HPDE6-E6E7 (cell line): Measurements from ENCODE around the gene APOBEC3A.
"Not testable (repeated sequence)": the region's sequence is repeated elsewhere in the genome, so short reads cannot be mapped to it uniquely, and the experiment has no call there.

Experiments used
- DNase-seq: peaks from one replicate; pipeline ENCODE4 v3.0.0; 2011; ENCODE audit warnings: missing footprints; ENCODE audit errors: extremely low spot score

APOBEC3A gene

DNA sequence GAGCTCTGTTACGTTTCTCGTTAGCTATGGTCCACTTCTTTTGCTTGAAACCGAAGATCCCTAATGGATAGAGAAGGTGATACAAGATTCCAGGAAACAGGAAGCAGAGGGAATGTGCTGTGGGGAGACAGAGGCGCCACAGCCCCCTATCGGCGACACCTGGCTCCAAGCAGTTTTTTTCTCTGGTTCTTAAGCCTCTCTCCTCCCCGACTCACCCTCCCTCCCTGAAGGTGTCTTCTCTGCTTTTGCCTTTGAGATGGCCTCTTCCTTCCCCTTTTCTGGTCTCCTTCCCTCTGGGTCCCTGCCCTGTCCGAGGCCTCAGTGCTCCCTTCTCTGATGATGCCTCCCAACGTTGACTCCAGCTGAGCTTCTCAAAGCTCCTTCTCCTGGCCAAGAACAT lies 14.2 kb upstream of the APOBEC3A start:
- no peak for DNase-seq

DNA sequence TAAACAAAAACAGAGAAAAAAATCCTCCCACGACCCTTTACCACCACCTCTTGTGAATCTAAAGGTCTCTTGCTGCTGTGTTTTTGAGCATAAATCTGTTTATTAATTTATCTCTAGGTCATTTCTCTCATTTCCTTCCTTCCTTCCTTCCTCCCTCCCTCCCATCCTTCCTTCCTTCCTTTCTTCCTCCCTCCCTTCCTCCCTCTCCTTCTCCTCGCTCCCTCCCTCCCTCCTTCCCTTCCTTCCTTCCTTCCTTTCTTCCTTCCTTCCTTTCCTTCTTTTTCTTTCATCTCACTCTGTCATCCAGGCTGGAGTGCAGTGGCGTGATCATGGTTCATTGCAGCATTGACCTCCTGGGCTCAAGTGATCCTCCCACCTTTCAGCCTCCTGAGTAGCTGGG lies 13.5 kb upstream of the APOBEC3A start:
- DNase-seq, result no peak

DNA sequence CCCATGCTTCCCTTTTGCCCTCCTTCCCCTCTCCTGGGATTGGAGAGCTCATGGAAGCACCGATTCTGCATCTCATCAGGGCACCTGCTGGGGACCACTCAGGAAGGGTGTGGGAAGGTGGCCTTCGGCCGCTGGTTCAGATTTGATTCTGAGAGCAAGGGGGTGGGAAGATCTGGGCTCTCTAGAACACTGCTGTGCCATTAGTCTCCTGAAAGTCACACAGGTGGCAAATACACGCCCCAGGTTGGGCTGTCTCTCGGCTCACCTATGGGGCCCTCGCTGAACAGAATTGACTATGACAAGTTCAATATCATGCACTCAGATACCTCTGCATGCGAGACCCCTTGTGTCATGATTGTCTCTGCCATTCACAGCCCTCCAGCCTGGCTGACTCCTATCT lies 12.8 kb upstream of the APOBEC3A start:
- no peak for DNase-seq

DNA sequence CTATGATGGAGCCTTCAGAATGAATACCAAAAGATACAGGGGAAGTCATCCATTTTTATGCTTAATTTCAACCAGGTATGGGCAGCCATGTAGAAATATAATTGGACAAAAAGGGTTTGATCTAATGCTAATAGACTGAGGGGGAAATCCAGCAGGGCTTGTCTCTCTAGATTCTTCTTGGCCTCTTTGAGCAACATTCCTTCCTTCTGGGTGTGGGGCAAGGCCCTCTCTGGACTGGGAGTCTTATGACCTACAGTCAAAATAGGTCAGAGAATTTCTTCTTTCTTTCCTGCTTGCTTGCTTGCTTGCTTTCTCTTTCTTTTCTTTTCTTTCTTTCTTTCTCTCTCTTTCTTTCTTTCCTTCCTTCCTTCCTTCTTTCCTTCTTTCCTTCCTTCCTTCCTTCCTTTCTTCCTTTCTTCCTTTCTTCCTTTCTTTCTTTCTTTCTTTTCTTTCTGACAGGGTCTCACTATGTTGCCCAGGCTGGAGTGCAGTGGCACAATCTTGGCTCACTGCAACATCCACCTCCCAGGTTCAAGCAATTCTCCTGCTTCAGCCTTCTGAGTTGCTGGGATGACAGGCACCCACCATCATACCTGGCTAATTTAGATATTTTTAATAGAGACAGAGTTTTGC lies 11.6 kb upstream of the APOBEC3A start:
- not testable (repeated sequence) for DNase-seq

DNA sequence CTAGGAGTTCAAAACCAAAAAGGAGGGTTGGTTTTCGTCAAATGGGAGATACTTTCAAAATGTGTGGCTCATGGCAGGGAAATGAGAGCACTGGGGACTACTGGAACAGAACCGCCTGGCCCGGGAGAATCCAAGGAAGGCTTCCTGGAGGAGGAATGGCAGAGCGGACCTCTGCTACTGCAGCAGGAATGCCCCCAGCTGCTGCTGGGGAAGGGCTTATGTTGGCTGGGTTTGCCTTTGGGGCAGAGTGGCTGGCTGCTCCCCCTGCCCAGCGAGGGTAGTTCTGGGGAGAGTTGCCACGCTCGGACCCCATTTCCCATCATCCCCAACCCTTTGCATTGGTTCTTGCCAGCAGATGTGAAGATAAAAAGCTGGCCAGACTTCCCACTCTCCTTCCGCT lies 10.6 kb upstream of the APOBEC3A start:
- no peak for DNase-seq

DNA sequence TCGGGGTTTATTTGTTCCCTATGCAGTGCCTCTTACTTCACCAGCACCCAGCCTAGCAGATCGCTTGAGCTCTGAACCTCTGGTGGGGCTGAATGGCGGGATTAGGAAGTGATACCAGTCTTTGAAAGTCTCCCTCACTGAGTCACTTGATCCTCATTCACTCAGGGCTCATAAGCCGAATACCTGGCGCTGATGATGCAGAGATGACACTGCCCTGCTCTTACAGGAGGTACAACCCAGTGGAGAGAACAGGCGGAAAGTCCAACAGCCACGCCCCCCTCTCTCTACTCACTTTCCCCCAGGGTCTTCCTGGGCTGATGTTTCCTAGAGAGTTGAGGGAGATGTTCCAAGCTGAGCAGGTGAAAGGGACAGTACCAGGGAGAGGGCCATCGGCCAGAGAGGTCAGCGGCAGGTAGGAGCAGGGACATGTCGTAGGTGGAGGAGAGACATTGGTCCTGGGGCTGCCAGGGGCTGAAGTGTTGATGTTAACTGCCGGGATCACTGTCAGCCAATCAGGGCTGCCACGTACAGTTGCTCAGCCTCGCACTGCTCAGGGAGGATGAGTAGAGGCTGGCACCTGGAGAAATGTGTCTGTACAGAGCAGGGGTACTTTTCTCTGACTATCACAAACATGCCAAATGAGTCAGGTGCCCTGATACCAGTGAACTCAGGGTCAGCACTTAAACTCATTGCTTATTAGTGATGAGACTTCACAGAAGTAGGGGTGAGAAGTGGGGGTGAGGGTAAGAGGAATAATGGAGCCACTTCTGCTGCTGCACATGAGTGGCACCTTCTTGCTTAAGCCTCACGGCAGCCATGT lies 9.9 kb upstream of the APOBEC3A start:
- no peak for DNase-seq

DNA sequence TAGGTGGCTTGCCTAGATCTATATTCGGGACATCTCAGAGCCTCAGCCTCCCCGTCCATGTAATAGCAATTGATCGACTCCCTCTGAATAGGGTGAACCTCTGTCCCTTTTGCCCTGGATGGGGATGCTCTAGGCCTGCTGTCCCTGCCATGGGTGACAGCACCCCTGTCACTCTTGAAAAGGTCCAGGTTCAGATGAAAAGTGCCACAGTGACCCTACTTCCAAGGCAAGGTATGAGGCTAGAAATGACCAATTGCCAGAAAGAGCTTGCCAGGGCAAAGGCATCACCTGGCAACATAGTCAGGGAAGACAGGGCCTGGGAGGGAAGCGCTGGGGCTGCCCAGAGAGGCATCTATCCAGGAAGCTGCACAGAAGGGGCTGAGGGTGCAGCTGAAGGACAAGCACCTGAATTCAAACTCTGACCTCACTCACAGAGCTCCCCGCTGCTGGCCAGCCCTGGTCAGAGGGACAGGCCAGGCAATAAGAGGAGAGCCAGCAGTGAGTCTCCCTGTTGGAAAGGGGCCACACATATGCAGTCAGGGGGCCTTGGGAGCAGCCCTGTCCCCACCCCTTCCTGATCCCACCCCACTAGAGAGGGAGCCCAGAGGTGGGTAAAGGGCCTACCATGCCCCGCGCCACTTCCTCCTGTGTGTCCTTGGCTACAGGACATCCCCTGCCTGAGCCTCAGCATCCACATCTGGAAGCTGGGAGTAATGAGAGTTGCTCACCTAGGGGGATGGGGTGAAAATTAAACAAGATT lies 9.0 kb upstream of the APOBEC3A start:
- no peak for DNase-seq

DNA sequence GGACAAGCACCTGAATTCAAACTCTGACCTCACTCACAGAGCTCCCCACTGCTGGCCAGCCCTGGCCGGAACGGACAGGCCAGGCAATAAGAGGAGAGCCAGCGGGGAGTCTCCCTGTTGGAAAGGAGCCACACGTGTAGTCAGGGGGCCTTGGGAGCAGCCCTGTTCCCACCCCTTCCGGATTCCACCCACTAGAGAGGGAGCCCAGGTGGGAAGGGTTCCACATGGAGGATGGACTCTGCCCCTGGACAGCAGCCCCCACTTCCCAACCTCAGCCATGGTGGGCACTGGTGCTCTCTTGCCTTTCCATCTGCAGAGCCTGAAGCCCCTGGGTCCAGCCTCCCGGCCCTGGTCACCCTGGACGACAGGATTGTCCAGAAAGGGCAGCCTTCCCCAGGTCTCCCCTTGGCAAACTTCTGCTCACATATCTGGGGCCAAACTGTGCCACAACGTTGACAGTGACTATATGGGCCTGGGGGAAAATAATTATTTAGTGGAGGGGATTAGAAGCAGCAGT lies 7.5 kb upstream of the APOBEC3A start:
- no peak for DNase-seq

DNA sequence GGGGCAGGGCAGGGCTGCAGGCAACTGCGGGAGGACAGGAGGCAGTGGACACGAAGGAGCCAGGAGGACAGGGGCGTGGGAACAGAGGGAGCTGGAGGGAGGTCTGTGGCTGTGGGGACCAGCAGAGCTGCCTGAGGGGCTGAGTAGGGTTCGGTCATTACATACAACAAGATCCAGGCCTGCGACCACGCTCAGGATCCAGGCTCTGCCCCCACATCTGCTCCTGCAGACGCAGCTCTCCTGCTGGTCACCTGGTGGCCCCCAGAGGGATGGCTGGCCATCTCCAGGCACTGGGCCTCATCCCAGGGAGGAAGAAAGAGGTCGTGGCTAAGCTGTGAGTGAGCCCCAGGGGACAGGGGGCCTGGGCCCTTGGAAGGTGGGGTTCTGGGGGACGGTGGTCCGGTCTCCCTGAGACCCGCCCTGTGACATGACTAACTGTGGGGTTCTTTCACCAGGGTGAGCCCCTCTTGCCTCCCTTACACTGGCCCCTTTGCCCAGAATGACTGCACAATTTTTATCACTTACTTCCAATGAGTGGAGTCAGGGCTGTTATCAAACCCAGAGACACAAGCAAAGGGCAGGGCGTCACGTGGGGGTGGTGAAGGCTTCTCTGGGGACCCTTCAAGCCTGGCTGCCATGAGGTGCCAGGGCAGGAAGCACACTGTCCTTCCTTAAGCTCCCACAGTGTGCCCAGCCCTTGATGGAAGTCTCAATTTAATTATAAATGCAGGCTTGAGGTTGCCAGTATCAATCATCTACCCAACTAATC lies 6.7 kb upstream of the APOBEC3A start:
- no peak for DNase-seq

DNA sequence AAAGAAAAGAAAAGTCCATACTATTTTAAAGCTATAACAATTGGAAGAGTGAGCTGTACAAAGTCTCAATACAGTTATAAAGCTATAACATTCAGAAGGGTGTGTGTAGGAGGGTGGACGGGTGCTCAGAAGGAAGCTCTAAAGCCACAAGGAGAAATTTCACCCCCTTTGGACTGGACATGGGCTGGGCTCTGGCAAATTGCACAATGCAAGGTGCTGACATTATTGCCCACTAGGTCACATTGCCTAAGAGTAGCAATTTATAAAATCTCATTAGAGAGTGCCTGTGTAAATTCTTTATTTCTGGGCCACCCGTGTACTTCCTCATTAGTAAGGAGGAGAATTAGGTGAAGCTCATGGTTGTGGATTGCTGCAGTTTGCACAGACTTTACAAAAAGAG lies 5.7 kb upstream of the APOBEC3A start:
- no peak for DNase-seq

DNA sequence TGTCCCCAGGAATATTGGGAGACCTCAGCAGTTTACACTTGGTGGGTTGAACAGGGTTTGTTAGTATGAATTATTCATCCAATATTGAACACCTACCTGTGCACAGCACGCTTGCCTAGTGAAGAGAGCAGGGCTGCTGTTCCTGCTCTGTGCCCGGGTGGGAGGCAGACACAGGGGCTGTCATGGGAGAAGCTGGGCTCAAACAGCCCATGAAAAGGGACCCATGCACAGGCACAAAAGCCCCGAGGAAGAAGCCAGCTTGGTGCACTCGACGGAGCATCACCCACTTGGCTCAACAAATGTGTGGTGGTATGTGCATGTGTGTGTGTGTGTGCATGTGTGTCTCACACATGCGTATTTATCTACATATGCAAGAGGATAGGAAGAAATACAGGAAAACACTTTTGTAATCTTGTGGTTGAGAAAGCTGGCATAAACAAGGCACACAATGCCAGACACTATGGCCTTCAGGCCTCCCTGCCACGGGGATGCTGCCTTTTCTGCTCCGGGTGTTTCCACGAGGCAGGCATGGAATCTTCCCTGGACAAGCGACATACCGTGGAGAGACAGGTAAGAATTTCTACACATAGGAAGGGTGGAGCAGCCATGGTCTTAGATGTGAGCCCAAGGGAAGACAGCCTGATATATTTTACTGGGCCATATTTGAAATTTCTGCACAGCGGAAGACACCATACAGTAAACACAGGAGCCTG lies 5.0 kb upstream of the APOBEC3A start:
- no peak for DNase-seq

DNA sequence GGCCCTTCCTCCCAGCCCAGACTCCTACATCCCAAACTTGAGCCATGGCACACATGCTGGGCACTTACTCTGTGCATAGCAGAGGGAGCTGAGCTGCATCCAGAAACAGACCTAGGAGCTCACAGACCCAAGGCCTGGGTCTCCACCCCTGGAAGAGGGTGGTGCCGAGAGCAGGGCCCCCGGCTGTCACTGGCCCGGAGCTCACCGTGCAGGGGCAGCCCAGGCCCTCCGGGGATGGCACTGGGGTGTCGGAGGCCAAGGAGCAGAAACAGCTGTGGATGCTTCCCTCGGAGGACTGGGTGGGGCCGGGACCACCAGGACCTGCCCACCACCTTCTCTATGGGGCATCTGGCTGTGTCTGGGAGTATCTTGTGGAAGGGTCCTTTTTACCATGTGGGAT lies 4.3 kb upstream of the APOBEC3A start:
- DNase-seq, result no peak

DNA sequence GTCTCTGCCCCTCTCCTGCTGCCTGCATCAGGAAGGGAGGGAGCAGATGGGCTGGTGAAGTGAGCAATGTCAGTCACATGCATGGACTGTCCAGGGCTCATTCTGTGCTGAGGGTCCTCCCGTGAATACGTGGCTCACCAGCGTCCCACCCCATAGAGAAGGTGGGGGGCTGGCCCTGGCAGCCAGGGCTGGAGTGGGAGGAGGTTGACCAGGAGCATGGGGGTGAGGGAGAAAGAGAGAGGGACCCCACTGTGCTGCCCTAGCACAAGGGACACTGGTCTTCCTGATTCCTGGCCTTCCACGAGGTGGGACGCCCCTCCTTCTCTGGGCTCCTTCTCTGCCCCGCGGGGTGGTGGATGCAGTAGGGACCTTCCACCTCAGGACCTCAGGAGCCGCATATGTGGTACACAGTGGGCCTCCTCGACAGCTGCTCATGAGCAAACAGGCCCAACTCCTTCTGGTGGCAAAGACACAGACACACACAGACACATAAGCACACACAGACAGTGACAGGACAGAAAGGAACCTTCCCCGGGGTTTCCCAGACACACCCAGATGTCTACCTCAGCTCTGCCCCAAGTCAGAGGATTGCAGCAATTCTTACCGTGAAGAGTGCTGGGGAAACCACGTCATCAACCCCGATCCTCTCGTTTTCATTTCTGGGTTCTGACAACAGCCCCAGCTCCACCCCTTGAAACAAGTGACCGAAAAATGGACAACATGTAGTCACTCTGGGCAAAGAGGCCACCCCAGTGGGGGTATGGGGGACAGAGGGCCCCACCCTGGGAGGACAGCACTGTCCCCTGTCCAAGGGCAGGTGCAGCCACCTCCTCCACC lies 3.6 kb upstream of the APOBEC3A start:
- DNase-seq, result peak; percentile 68

DNA sequence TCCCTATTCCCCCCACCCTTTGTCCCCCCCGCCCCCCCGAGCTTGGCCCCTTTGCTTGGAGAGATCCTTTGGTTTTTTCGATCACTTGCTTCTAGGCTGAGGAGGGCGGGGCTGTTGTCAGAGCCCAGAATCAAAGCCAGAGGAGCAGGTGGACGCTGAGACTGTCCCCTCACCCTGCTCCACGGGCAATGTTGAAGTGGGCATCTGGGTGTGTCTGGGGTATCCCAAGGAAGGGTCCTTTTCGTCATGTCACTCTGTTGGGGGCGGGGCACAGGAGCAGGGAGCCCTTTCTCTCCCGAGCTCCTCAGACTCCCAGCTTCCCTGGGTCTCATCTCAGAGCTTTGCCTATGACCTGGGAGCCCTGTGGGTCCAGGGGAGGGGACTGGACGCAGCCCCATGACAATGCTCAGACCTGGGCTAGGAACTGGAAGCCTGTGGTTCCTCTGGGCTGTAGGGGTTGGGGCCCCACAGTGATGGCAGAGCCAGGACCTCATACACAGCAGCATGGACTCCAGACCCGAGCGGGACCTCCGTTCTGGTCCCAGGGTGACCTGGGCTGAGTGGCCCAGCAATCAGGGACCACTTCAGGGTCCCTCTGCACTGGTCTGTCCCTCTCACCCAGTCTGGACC lies 2.9 kb upstream of the APOBEC3A start:
- DNase-seq, result no peak

DNA sequence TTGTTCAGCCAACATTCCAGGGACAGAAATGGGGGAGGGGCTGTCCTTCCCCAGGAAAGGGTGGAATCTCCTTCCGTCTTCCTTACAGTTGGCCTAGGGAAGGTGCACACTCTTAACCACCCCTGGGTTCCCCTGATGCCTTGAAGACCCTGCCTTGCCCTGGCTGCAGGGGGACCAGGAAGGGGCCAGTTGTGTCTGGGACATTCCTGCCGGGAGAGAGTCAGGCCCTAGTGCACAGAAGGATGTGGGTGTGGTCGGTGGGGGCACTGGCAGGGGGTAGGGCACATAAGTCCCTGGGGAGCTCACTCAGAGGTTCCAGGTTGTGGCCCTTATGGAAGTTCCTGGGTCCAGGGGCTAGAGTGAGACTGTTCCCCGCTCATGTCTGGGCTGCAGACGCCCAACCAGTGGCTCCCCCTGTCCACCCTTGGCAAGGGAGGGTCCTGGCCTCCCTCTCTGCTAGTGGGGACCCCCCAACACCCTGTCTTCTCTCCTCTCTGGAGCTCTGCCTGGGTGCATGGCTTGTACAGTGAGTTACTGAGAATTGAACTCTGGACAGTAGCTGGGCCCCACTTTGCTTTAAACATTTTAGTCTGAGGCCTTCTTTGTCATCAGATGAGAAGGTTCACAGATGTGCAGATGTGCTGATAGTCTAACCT lies 2.0 kb upstream of the APOBEC3A start:
- DNase-seq, result no peak

DNA sequence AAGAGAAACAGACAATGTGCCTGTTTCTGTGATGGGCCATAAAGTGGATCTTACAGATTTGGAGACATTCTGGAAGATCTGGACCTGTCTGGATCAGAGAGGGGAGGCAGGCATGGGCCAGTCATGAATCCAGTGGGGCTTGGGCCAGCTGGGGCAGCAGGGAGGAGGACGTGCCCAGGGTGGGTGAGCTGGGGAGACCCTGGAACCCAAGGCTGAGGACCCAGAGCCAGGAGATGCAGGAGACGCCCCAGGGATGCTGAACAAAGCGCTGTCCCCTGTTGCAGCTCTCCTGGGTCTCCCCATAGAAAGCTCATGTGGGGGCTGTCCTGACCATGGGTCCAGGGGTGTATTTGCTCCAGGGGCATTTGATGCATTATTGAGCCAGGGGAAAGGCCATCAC lies 1.5 kb upstream of the APOBEC3A start:
- no peak for DNase-seq

DNA sequence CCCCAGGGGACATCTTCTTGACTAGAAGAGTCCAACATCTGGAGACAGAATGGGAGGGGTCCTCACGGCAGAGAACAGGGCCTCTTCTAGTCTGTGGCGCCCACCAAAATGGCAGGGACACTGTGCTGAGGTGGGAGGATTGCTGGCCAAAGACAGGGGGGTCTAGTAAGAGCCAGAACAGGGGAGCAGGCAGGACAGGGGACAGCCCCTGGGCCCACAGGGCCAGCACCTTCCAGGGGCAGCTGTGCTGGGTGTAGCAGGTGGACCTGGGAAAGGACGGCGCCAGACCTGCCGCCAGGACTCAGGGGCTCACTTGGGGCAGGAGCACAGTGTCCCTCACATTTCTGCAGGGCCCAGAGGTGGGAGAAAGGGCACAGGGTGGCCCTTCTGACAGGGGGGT lies 858 bp upstream of the APOBEC3A start:
- no peak for DNase-seq

DNA sequence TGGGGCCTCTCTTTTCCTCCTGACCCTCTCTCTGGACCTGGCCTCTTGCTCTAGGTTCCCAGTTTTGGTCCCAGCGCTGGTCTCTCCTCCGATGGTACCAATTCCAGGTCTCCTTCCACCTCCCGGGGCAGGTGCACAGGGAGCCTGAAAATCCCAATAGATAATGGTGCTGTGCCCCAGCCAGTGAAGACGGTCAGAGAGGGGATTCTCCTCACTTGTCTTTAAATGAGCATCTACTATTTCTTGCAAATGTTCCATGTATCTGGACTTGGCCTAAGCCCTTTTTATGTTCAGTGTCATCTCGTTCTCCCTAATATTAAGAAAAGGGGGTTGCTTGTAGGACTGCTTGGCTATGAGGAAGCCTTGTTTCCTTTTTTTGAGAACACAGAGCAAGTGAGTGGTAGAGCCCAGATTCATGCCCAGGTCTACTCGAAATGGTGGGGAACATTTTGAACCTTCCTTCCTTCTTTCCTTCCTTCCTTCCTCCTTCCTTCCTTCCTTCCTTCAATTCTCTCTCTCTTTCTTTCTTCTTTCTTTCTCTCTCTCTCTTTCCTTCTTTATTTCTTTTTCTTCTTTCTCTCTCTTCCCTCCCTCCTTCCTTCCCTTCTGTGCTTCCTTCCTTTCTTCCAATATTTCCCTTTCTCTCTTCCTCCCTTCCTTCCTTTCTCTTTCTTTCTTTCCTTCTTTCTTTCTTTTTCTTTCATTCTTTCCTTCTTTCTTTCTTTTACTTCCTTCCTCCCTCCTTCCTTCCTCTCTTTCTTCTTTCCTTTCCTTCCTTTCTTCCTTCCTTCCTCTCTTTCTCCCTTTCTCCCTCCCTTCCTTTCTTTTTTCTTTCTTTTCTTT lies 620 bp downstream of the APOBEC3A start:
- DNase-seq, result no peak

DNA sequence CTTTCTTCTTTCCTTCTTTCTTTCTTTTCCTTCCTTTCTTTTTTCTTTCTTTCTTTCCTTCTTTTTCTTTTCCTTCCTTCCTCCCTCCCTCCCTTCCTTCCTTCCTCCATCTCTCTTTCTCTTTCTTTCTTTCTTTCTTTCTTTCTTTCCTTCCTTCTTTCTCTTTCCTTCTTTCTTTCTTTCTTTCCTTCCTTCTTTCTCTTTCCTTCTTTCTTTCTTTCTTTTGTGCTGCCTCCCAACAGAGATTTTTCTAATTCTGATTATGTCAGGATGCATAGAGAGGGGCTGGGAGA lies 1.2 kb downstream of the APOBEC3A start:
- DNase-seq, result not testable (repeated sequence)
